ENCODE results near the gene PCBP3. TPM values are rescaled to one million over a fixed set of nuclear protein-coding genes. Genes with fewer than 3 reads are reported as not detected.

PCBP3 gene
- total RNA-seq, 1 experiment from 2014 or later: 1.4 TPM

- Mint-ChIP-seq H3K27me3 (ENCODE audit: unreplicated experiment) (peaks cover 23% of the 10 kb centered on the region), H3K9me3 (ENCODE audit: low read depth, unreplicated experiment) (no peaks in the 10 kb centered on the region), H3K4me1 (ENCODE audit: low read depth, unreplicated experiment) (no peaks in the 10 kb centered on the region), H3K27ac (ENCODE audit: unreplicated experiment) (no peak overlapping the region), H3K36me3 (ENCODE audit: insufficient read depth, unreplicated experiment) (no peaks in the 10 kb centered on the region), H3K4me3 (ENCODE audit: low read depth, unreplicated experiment) (no peak overlapping the region)
- no peak for TF ChIP-seq CTCF (IDR thresholded peaks at IDR 0.05; ENCODE audit: unreplicated experiment)
- DNase-seq: no peak
- CTCF ChIA-PET: no interaction called here
- intact Hi-C loops (cut with micrococcal nuclease; ENCODE audit: unreplicated experiment): no loop called here
- BruUV-seq (replicated peaks): no TSS peak
Measured at GRCh38 chr21:45926281-45926680, 282.8 kb downstream of the PCBP3 start.

DNA sequence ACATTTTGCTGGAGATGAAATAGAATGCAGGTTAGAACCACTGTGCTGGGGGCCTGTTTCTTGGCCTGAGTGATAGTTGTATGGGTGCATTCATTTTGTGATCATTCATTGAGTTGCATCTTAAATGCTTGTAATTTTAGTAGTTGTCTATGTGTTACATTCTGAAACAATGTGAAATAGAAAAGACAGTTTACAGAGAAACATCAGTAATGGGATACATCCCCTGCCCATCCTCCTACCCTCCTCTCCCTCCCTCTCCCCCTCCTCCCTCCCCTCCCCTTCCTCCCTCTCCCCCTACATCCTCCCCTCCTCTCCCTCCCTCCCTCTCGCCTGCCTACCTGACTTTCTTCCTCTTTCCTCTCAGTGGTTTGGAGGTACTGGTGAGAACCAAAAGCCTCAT is 283.5 kb downstream of the PCBP3 start:
- TF ChIP-seq CTCF (IDR thresholded peaks at IDR 0.05; ENCODE audit: unreplicated experiment): no peak
- intact Hi-C loops (cut with micrococcal nuclease; ENCODE audit: unreplicated experiment): no loop called here
- Mint-ChIP-seq H3K27ac (ENCODE audit: unreplicated experiment) (no peak overlapping the region), H3K36me3 (ENCODE audit: insufficient read depth, unreplicated experiment) (no peaks in the 10 kb centered on the region), H3K4me3 (ENCODE audit: low read depth, unreplicated experiment) (no peak overlapping the region), H3K4me1 (ENCODE audit: low read depth, unreplicated experiment) (no peaks in the 10 kb centered on the region), H3K9me3 (ENCODE audit: low read depth, unreplicated experiment) (no peaks in the 10 kb centered on the region), H3K27me3 (ENCODE audit: unreplicated experiment) (peaks cover 23% of the 10 kb centered on the region)
- DNase-seq: no peak
- CTCF ChIA-PET: no interaction called here
- no TSS peak for BruUV-seq (replicated peaks)

- CTCF ChIA-PET: no interaction called here
- Mint-ChIP-seq H3K27ac (ENCODE audit: unreplicated experiment) (no peak overlapping the region), H3K27me3 (ENCODE audit: unreplicated experiment) (peaks cover 23% of the 10 kb centered on the region), H3K4me3 (ENCODE audit: low read depth, unreplicated experiment) (no peak overlapping the region), H3K9me3 (ENCODE audit: low read depth, unreplicated experiment) (no peaks in the 10 kb centered on the region), H3K4me1 (ENCODE audit: low read depth, unreplicated experiment) (no peaks in the 10 kb centered on the region), H3K36me3 (ENCODE audit: insufficient read depth, unreplicated experiment) (no peaks in the 10 kb centered on the region)
- no TSS peak for BruUV-seq (replicated peaks)
- no peak for DNase-seq
- intact Hi-C loops (cut with micrococcal nuclease; ENCODE audit: unreplicated experiment): no loop called here
- TF ChIP-seq CTCF (IDR thresholded peaks at IDR 0.05; ENCODE audit: unreplicated experiment): no peak
Measured at GRCh38 chr21:45927851-45928850, 284.6 kb downstream of the PCBP3 start.

DNA sequence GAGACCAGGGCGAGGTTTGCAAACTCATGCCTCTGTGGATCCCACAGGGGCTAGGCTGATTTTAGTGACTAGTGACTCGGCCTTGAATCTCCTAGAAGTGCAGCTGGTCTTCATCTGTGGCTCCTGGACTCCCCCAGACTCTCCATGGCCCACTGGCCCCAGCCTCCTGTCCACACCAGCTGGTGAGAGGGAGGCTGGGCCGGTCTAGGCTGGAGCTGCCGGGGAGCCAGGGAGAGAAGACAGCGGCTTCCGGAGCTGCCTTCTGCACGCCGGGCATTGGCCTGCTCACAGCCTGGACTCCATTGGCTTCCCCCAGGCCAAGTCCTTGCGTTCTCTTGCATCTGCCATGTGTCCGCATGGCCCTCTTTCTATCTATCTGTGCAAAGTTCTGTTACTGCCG is 285.9 kb downstream of the PCBP3 start:
- CTCF ChIA-PET: no interaction called here
- Mint-ChIP-seq H3K27me3 (ENCODE audit: unreplicated experiment) (peaks cover 23% of the 10 kb centered on the region), H3K27ac (ENCODE audit: unreplicated experiment) (no peak overlapping the region), H3K36me3 (ENCODE audit: insufficient read depth, unreplicated experiment) (no peaks in the 10 kb centered on the region), H3K9me3 (ENCODE audit: low read depth, unreplicated experiment) (no peaks in the 10 kb centered on the region), H3K4me1 (ENCODE audit: low read depth, unreplicated experiment) (no peaks in the 10 kb centered on the region), H3K4me3 (ENCODE audit: low read depth, unreplicated experiment) (no peak overlapping the region)
- no peak for TF ChIP-seq CTCF (IDR thresholded peaks at IDR 0.05; ENCODE audit: unreplicated experiment)
- BruUV-seq (replicated peaks): no TSS peak
- no peak for DNase-seq
- intact Hi-C loops (cut with micrococcal nuclease; ENCODE audit: unreplicated experiment): no loop called here
